GM21737 (cell line): ENCODE data around the gene ATP8B3.

ENCODE experiments used
- ATAC-seq: cut with Tn5 transposase; IDR thresholded peaks from one replicate; pipeline ENCODE4 v1.9.1; 2021; ENCODE audit warnings: mild to moderate bottlenecking, moderate library complexity; ENCODE audit not compliant: unreplicated experiment

ATP8B3 gene

DNA sequence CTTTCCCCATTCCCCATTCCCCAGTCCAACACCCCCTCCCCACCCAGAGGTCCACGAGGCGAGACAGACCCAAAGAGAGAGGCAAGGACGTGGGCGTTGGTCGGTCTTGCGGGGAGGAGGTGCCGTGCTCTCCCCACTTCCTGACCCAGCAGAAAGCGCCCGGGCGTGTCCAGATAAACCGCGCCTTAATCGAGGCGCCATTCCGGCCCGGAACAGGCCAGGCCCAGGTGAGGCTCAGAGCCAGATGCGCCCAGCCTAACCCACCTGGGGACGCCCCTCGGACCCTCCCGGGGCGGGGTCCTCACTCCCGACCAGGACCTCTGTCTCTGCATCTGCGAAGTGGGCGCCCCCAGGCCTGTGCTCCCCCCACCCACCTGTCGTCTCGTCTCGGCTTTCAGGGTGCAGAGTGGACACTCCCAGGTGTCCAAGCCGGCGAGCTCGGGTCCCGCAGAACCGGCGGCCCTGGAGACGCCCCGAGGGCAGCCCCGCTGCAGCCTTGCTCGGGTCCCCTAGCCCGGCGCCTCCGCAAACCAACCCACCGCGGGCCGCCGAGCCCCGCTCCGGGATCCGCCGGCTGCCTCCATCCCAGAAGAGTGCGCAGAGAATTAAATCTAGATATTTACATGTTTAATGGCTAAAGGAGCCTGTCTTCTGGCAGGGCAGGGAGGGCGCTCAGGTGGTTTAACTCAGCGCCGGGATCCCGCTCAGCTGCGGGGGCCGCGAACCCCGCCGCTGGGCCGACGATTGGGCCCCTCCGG lies 63.8 kb downstream of the ATP8B3 start:
- ATAC-seq: no peak

DNA sequence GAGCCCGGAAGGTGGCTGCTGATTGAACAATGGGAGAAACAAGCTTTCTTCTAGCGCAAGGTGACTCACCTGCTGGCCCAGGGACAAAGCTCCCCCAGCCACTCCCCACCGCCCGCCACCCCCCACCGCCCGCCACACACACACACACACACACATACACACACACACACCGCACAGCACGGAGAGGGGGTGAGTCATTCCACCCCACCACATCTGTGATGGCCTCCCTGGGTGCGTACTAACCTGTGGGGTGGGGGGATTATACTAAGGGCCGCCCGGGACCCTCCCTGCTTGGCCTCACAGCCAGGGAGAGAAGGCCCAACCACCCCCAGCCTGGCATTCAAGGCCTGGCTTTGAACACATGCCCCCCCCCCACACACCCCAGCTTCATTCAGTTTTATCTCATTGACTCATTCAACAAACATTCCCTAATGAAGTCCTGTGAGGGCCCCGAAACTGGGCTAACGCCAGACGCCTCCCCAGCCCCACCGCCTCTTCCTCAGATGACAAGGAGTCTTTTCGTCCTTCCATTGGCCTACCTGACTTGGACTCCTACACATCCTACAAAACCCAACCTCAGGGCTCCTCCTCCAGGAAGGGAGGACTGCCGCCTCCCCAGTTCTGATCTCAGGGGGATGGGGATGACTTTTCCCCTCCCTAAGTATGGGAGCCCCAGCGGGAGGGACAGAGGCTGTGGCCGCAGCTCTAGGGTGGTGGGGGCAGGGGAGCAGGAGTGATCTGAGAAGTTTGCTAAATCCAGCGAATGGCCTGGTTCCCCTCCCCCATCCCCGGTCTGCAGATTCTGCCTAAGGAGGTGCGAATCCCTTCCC lies 64.6 kb downstream of the ATP8B3 start:
- no peak for ATAC-seq

DNA sequence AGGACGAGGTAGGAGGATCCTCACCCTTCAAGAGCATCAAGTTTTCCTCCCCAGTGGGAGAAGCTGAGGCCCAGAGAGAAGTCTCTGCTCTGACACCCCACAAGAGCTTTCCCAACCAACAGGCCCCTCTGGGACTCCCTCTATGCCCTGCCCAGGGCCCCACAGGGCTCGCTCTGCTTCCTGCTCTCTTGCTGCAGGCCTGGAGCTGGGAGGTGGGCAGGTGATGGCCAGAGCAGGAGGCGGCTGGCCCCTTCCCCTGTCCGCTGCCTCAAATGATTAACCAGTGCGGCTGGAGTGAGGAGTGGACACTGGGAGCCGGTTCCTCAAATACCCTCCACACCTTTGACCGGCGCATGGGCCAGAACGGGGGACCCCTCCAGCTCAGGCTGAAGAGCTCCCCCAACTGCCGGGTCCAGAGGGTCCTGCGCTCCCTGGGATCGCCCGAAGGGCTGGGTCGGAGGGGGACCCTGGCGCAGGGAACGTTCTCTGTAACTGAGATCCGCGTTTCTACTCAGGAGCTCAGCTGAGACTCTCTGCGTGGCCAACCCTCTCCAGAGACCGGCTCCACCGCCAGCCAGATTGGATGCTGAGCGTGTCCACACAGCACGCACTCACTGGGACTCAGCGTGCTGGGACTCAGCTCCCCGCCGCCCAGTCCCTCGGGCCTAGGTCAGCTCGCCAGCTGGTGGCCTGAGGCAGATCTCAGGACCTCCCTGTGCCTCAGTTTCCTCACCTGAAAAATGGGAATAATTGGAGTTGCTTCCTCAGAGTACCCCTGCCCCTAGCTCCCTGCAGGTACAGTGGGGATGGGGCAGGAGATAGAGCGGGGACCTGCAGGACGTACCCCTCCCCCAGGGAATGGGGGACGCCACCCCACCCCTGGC lies 65.4 kb downstream of the ATP8B3 start:
- ATAC-seq: no peak

DNA sequence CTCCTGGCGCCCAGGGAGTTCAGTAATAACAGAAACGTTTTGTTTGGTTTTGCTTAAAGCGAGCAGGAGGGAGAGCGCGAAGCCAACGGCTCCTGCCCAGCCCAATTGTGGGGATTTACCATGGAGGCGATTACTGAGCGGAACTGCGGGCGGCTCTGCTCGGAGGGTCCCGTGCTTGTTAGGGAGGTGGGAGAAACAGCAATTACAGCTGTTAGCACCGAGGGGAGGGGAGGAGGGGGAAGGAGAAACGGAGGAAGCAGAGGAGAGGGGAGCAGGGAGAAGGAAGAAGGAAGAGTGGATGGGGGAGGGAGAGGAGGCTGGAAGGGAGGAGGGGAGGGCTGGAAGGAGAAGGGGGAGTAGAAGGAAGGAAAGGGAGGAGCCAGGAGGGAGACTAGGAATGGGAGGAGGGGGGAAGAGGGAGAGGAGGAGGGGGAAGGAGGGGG lies 66.5 kb downstream of the ATP8B3 start:
- no peak for ATAC-seq

DNA sequence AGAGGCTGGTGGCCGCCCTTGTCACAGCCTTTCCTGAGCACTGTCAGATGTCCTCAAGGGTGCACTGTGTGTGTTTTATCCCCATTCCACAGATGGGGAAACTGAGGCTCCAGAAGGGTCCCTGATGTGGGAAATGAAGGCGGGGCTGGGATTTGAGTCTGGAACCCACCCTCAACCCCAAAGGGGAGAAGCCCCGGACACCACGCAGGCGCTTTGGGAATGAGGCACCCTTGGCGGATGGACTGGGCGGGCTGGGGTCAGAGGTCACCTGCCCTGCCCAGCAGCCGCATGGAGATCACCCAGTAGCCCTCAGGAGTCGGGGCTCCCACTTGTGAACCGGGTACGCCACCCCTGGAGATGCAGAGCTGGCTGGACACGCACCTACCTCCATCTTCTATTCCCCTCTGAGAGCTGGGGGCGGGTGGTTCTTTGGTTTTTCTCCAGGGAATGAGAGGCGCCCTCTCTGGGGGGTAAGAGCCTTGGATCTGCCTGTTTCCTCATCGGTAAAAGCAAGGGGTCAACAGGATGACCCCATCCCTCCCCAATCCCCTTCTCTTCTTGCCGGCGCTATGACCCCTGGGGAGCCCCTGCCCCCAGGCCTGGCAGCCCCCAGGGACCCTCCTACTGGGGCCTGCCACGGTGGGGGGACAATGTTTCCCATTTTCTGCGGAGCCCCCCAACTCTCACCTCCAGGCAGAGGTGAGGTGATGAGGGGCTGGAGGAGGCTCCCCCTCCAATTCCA lies 67.1 kb downstream of the ATP8B3 start:
- no peak for ATAC-seq

DNA sequence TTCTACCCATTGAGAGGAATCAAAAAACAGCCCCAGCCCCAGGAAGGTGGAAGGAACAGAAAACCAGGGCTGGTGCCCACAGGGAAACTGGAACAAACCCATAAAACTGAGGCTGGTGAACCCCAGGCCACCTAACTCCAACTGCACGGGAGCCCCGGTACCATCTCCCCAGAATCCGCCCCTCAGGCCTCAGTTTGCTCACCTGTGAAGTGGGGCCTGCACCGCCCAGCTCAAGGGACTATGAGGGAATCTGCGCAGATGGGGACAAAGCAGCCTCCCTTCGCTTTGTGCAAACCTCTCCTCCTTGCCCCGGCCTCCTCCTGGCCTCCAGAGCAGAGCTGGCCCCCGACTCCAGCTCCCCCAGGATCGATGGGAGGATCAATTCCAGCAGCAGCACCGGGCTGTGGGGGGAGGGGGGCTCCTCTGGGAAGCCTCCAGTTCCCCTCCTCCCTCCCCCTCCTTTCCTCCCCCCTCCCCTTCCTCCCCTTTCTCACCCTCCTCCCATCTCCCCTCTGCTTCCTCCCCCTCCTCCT lies 67.9 kb downstream of the ATP8B3 start:
- ATAC-seq: no peak

DNA sequence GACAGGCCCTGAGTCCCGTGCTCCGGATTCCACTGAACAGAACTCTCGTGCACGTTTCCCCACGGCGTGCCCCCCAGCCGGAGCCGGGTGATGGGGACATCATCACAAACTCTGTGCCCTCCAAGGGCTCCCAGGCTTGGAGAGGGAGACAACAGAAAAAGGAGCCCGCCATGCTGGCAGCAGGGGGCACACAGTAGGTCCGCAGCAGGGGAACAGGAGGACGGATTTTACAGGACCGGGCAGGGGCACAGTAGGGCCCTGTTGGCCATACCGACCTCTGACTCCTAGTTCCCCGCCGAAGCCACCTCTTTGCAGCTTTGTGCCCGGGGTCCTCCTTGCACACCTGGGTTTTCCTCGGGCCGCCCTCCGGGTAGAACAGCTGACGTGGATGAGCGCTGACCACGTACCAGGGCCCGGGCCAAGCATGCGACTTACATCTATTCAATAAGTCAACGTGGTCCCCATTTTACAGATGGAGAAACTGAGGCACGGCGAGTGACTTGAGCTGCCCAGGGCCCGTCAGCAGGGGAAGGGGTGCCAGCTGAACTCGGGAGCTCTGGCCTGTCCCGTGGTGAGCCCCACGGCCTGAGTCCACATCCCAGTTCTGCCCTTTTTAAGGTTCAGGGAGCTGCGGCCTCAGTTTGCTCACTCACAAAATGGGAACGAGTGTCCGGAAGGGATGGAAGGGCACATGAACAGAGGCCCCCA lies 68.9 kb downstream of the ATP8B3 start:
- ATAC-seq: no peak

DNA sequence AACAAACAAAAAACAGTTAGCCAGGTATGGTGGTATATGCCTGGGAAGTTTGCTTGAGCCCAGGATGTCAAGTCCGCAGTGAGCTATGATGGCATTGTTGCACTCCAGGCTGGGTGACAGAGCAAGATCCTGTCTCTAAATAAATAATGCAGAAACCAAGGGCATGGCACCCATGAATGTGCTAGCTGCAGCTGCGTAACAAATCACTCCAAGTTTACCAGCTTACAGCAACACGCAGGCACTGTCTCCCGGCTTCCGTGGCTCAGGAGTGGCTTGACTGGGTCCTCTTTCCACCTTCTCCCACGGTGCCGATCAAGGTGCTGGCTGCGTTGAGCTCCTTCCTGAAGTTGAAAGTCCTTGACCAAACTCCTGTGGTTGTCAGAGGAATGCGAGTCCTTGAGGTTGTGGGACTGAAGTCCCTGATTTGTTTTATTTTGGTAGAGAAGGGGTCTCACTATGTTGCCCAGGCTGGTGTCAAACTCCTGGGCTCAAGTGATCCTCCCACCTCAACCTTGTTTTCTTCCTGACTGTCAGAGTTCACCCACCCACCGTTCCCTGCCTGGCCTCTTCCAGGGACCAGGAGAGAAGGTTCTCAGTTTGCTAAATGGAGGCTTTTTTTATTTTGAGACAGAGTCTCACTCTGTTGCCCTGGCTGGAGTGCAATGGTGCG lies 72.0 kb downstream of the ATP8B3 start:
- no peak for ATAC-seq

DNA sequence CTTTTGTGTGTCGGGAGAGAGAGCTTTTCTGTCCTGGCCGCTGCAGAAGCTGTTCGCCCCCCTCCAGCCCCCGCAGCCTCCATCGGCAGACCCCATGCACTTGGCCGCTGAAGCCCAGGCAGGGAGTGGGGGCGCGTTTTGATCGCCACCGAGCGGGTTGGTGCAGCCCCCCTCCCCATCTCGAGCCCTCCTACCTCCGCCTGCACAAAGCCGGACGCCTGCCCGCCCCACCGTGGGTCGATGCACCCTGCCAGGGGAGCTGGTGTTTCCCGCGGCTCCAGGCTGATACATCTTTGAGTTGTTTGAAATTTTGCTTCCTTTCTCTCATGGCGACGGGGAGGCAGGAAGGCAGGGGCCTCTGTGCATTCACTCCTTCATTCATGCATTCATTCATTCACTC lies 75.1 kb downstream of the ATP8B3 start:
- no peak for ATAC-seq

DNA sequence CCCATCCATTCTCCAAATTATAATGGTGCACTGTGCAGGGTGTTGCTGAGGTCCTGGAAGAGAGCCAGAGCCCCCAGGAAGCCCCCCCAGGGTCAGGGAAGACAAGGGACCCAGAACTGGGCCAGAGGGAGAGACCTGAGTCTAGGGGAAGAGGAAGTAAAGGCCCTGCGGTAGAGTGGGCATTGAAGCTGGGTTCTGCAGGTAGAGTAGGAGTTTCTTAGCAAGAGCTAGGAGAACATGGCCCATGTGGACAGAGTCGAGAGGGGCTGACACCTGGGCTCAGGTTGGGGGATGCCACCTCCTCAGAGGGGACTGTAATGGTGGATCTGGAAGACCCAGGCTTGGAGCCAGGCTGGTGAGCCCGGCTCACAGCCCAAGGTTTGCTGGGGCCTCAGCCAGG lies 75.8 kb downstream of the ATP8B3 start:
- no peak for ATAC-seq

DNA sequence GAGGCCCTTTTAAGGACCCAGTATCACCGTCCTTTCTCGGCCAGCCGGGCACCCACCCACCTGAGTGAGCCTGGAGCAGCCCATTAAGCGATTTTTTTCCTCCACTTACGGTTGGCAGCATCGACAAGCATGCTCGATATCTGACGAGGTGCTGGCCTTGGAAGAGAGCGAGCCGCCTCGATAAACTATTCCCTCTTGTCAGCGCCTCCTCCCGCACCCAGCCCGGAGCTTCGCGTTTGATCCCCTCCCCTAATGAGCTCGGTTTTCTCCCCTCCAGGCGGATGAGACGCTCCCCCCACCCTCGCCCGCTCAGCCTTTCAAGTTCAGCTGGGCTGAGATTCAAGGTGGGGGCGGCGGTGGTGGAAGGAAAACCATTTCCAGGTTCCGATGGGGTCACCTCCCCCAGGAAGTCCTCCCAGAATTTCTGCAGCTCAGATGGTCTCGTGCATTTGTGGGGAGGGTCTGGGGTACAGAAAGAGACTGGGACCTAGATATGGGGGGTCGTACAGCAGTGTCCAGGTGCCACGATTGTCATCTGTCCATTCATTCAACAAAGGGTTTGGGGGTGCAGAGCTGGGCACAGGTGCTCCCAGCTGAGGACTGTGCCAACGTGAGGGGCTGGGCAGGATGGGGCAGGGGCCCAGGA lies 77.6 kb downstream of the ATP8B3 start:
- no peak for ATAC-seq
